NCI-H2227 (cell line): Measurements from ENCODE around the gene GAS2L1.

ENCODE experiments used
- DNase-seq: peaks from one replicate; lab custom pipeline; 2025; ENCODE audit not compliant: unreplicated experiment; lab: John Stamatoyannopoulos, UW

The GAS2L1 gene

GRCh38 chr22:29308791-29309262, 2.4 kb downstream of the GAS2L1 start:
- no peak for DNase-seq

- no peak for DNase-seq
Observed at GRCh38 chr22:29309332-29310064, 3.0 kb downstream of the GAS2L1 start.

DNA sequence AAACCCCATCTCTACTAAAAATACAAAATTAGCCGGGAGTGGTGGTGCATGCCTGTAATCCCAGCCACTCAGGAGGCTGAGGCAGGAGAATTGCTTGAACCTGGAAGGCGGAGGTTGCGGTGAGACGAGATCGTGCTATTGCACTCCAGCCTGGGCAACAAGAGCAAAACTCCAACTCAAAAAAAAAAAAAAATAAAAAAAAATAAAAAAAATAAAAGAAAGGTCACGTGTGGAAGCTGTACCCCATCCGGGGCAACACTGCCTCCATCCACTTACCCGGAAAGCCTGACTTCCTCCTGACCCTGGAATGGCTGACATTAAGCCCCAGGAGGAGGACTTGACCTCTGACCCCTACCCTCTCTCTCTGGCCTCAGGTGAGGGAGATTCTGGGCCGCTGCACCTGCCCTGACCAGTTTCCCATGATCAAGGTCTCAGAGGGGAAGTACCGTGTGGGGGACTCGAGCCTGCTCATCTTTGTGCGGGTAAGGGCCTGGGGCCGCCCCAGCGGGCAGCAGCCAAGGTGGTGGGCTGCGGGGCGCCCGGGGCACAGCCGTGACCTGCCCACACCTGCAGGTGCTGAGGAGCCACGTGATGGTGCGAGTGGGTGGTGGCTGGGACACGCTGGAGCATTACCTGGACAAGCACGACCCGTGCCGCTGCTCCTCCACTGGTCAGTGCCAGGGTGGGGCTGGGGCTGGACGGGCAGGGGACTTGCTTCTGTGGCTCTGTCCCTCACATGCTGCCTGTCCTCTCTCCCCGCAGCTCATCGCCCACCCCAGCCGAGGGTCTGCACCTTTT, 3.8 kb downstream of the GAS2L1 start:
- no peak for DNase-seq

- DNase-seq = peak; percentile 82
Observed at GRCh38 chr22:29310863-29311339, 4.5 kb downstream of the GAS2L1 start.

- DNase-seq = no peak
Observed at GRCh38 chr22:29311464-29312217, 5.2 kb downstream of the GAS2L1 start.

DNA sequence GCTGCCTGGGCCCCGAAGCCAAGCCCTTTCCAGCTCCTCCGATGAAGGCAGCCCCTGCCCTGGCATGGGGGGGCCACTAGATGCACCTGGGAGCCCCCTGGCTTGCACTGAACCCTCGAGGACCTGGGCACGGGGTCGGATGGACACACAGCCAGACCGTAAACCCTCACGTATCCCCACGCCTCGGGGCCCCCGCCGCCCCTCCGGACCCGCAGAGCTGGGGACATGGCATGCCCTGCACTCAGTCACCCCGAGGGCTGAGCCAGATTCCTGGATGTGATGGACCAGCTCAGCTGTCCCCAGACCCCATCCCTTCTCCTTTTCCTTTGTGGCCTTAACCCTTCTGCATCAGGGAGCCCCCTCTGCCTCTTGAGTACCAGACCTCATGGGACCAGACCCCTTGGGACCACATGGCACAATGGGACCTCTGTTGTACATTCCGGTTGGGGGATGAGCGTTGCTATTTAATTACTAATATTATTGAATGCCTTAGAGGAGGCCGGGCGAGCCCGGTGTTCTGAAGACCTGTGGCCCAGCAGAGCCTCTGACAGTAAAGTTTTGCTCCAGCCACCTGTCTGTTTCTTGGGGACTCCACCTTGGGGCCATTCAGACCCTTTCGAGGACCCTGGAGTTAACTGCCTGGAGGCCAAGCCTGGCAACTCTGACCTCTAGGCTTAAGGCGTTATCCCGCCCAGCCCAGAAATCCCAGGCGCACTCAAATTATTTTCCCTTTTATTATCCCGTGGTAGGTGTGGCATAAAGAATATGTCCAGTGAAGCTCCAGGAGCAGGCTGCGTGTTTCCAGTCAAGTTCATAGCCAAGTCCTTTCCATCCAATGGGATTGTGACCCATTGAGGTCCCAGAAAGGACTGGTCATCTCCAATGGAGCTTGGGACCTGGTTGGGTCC, 6.0 kb downstream of the GAS2L1 start:
- no peak for DNase-seq

- peak; percentile 32 for DNase-seq
Observed at GRCh38 chr22:29313126-29313575, 6.7 kb downstream of the GAS2L1 start.

- DNase-seq = no peak
Observed at GRCh38 chr22:29313576-29314466, 7.4 kb downstream of the GAS2L1 start.

DNA sequence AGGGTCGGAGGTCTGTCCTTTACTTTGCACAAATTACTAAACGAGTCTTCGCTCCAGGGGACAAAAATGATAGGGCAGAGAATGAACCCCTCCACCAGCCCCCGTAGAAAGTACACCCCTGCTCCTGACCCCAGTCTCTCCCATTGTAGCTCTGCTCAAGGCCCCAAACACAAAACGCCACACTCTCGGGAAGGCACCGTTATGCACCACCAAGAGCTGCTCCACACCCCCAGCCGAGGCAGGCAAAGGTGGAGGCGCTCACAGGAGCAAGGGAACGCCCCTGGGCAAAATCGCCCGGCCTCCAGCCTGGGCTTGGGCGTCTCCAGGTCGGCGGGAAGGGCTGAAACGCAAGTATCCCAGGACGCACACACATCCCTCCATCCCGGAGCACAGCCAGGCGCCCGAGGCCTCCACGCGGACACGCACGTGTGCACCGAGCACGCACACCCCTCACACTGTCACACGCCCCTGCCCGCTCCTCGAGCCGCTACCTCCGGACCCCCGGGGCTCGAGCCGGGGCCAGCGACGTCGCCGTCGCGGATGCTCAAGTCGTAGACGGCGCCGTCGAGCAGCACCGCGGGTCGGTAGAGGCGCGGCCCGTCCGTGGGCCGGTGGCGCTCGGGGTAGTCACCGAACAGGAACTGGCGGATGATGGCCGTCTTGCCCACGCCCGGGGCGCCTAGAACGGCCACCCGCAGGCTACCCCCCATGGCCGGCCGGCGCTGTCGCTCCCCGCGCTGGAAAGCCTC, 8.3 kb downstream of the GAS2L1 start:
- DNase-seq = peak; percentile 13

DNA sequence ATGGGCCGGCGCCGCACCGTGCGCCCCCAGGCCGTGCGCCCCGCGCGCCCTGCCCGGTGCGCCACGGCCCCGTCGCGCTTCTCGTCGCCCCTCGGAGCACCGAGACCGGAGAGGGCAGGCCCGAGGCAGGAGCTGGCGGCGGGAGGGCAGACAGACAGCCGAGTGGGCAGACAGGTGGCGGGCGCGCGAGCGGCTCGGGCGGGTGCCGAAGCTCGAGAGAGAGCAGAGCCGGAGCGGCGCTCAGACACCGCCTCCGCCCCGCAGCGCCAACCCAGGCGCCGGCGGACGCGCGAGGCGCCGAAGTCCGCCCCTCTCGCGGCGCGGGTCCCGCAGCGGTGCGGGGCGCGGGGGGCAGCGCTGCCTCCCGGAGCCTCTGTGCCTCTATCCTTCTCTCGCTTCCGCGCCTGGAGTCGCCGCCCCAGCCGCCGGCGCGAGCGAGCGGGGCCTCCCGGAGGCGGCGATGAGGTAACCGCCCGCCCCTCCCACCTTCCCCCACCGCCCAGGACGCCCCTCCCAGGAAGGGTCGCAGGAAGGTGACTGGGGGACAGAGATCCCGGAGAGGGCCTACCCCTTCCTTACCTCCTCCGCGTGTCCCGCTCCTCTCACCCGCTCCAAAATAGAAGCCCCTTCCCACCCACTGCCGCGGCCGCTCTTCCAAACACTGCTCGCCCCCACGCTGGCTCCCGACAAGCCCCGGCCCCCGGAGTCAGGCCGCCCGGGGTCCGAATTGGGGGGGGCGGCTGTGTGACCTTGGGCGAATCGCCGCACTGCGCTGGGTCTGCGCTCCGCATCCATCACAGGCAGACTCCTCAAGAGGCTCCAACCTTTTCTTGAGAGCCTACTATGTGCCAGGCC, 9.1 kb downstream of the GAS2L1 start, which contains the start of gene RASL10A:
Gene RASL10A, minus strand, starts transcription at position 412 of the 855 bp plus-strand sequence. CDS start 451 bp downstream, outside the sequence.
- DNase-seq = peak; percentile 52

- no peak for DNase-seq
Observed at GRCh38 chr22:29316141-29316828, 9.8 kb downstream of the GAS2L1 start.

GRCh38 chr22:29317827-29318454, 11.5 kb downstream of the GAS2L1 start:
- DNase-seq = no peak

DNA sequence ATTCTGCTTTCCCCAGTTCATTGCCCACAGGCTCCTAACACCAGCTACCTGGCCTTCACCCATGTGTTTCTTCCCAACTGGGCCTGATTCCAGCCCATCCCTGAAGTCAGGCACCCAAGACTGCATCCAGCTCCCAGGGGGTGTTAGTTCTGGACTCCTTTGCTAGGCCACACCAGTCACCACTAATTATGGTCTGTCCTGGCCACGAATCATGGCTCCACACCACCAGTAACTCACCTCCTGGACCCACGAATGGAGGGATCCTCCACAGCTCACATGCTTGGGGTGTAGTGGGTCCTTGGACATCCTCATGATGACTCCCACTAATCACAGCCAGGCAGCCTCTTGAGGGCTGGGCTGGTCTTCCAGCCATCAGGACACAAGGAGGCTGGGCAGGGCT, 12.6 kb downstream of the GAS2L1 start:
- no peak for DNase-seq

GRCh38 chr22:29320546-29320945, 14.1 kb downstream of the GAS2L1 start:
- DNase-seq = no peak

- DNase-seq = no peak
Observed at GRCh38 chr22:29323641-29324040, 17.2 kb downstream of the GAS2L1 start.

- no peak for DNase-seq
Observed at GRCh38 chr22:29325356-29325755, 18.9 kb downstream of the GAS2L1 start.
